AG09309 (cell line): Measurements from ENCODE around the gene ZBTB49.

Source experiments
- DNase-seq: peaks from one replicate; pipeline ENCODE4 v3.0.0-alpha.2; 2010; ENCODE audit warnings: low read depth
- H3K4me3 ChIP-seq: 2 replicates; pipeline ENCODE4 v1.5.1; 2011; ENCODE audit warnings: mild to moderate bottlenecking, low read depth, low read length, moderate library complexity; ENCODE audit not compliant: control insufficient read depth
- TF ChIP-seq, protein P1 (sequence below): IDR thresholded peaks from 2 replicates; pipeline ENCODE4 v1.5.1; 2011; ENCODE audit warnings: mild to moderate bottlenecking, low read depth, low read length, inconsistent platforms; ENCODE audit not compliant: insufficient read depth, control insufficient read depth; ENCODE audit errors: missing control alignments

Gene ZBTB49

DNA sequence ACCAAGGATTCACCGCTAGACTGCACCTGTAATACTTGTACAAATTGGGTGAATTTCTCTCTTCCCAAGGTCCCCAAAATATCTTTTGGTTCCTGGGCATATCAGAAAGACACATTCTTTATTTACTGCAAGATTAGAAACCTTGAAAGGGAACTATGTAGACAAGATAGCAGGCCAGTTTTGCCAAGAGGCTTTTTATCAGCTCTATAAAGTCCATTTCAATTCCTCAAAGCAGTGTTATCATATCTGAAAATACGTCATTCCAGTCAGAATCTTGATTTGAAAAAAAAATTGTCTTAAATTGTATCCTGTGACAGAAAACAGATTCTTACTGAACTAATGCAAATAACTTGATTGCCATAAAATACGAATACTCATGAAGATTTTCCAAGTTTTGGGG lies 59.8 kb downstream of the ZBTB49 start:
- DNase-seq, result no peak
- TF ChIP-seq, protein P1, sequence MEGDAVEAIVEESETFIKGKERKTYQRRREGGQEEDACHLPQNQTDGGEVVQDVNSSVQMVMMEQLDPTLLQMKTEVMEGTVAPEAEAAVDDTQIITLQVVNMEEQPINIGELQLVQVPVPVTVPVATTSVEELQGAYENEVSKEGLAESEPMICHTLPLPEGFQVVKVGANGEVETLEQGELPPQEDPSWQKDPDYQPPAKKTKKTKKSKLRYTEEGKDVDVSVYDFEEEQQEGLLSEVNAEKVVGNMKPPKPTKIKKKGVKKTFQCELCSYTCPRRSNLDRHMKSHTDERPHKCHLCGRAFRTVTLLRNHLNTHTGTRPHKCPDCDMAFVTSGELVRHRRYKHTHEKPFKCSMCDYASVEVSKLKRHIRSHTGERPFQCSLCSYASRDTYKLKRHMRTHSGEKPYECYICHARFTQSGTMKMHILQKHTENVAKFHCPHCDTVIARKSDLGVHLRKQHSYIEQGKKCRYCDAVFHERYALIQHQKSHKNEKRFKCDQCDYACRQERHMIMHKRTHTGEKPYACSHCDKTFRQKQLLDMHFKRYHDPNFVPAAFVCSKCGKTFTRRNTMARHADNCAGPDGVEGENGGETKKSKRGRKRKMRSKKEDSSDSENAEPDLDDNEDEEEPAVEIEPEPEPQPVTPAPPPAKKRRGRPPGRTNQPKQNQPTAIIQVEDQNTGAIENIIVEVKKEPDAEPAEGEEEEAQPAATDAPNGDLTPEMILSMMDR, result no peak
- H3K4me3 ChIP-seq, result no peak overlapping the region

DNA sequence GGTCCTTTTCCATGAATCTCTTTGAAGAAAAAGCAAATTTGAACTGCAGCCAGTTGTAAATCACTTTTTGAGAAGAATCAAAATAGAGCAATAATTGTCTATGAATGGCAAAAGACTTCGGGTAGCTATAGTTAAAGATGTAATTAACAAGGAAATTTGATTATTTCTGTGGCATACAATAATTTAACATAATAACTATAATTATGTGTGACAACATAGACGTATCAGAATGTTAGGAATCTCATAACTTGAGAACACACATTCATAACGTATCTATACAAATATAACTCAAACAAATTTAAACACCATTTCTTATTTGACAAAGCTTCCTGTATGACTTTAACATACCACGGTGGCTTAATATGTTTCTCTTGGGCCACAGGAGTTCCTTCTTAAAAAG lies 60.9 kb downstream of the ZBTB49 start:
- H3K4me3 ChIP-seq, result no peak overlapping the region
- TF ChIP-seq, protein P1, result no peak

DNA sequence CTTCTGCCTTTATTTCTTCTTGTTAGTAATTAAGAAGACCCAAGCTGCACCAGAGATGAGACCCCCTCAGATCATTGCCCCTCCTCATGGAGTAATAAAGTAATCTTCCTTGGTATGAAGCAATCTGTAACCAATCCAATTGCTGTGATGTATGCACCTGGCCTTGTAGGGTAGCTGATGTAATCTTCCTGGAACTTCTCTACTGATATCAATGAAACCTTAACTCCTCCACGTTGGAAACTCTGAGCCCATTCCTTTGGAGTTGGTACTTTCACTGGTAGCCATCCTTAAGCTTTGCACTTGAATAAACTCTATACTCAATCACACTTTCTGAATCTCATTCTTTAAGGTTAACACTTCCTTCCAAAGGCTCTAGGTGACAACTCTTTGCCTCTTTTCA lies 65.3 kb downstream of the ZBTB49 start:
- no peak for DNase-seq
- H3K4me3 ChIP-seq, result no peak overlapping the region
- TF ChIP-seq, protein P1, result no peak

More for the DNA sequence above, 60.9 kb downstream of the ZBTB49 start:
- DNase-seq, result no peak

DNA sequence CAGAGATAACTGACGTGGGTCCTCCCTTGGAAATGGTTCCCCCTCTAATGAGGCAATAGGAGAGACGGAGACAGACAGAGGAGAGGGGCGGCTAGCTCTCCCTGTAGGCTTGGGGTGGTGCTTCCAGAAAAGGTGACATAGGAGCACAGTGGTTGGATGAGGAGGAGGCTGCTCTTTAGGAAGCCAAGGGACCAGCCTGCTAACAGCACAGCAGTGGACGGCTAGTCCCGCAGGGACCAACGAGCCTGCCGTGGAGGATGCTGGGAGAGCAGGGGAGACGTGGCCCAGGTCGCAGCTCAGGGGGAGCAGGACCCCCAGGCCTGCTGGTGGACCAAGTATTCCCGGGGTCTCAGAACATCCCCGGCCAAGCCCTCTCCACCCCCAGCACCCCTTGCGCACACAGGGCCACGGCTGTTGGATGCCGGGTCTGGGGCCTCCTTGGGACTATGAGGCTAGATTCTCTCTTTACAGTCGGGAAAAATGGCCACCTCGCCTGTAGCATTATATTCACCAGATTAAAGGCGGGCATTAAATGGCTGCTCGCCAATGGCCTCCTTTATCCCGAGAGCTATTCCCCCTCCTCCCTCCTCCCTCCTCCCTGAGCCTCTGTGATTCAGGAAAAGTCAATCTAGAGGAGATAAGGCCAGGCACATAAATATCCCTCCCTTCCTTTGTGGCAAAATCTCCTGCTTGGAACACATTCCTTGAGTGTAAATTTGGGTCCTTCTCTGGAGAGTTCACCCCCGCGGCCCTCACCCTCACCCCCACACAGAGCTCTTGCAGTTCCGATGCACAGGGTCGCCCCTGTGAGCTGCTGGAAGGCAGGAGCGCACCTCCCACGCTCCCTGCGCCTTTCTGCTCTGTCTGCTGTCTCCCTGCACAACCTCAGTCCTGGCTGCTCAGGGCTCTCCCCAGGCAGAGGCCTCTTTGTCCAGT lies 66.3 kb downstream of the ZBTB49 start:
- no peak overlapping the region for H3K4me3 ChIP-seq
- TF ChIP-seq, protein P1, result no peak
- no peak for DNase-seq

DNA sequence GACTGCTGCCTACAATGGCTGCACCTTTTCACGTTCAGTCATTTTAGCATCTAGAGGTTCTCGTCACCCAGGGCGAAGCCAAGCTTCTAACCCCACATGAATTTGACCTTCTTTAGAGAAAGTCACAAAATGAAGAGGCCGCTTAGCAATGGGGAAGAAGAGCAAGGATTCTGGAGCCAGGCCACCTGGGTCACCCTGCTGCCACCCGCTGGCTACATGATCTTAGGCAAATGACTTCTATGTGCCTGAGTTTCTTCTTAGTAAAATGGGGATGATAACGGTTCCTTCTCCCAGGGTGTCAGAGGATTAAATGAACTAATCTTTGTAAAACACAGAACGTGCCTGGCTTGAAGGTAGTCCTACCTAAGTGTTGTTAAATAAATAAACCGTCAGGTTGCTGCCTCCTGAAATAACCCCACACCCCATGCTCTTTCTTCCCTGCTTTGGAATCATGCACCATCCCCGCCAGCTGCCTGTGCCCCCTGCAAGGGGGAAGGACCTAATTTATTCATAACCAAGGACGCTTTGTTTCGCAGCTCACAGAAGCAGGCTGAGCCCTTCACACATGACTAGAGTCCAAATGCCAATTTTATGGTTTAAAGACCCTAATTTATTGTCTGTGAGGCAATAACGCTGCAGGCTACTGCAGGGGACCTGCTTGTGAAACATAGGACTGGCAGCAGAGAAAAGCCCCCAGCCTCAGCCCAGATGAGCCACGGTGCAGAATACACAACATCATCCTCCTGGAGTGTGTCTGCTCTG lies 68.2 kb downstream of the ZBTB49 start:
- H3K4me3 ChIP-seq, result no peak overlapping the region
- no peak for DNase-seq
- TF ChIP-seq, protein P1, result no peak

DNA sequence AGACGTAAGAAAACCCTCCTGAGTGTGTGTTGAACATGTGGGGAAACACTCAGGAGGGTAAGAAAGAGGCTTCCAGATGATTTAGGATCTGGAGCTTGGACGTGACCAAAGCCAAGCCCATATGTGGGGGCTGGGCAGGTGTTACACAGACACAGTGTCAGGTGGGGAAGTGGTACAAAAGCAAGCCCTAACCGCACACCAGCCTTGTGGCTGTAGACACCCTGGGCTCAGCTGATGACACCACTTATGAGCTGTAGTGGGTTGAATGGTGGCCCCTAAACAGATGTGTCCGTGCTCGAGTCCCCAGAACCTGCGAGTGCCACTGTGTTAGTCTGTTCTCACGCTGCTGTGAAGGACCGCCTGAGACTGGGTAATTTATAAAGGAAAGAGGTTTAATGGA lies 71.8 kb downstream of the ZBTB49 start:
- no peak for DNase-seq
- TF ChIP-seq, protein P1, result no peak
- no peak overlapping the region for H3K4me3 ChIP-seq
